GM12892 (cell line): ENCODE data around the gene LIN7B.

Source experiments
- POLR2A ChIP-seq: IDR thresholded peaks from 2 replicates; pipeline ENCODE4 v1.6.1; 2011; ENCODE audit warnings: low read depth, low read length, control low read depth
- POLR2AphosphoS5 ChIP-seq: IDR thresholded peaks from 2 replicates; pipeline ENCODE4 v1.6.1; 2011; ENCODE audit warnings: low read depth, low read length, control low read depth
- TAF1 ChIP-seq: IDR thresholded peaks from 2 replicates; pipeline ENCODE4 v1.6.1; 2011; ENCODE audit warnings: low read depth, mild to moderate bottlenecking, control low read depth, low read length, borderline replicate concordance

DNA sequence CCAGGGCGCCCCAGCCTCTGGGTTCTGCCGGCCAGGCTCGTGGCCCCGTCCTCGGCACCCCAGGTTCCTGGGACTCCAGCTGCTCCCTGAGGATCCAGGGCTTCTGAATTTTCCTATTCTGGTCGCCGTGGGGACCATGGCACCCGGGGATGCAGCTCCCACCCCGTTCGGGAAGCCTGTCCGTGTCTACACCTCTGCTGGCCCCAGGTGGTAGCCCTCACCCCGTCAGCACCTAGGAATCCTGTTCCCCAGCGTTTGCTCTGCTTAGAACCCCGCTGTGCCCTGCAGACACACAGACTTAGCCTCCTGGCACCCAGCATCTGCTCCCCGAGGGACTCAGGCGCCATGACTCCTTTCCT lies 6.1 kb downstream of the LIN7B start:
- TF ChIP-seq POLR2A (no peak), POLR2AphosphoS5 (no peak), TAF1 (no peak)
